Karpas-422 (cell line): ENCODE measurements around the gene ZBTB38. TPM values are rescaled to one million over a fixed set of nuclear protein-coding genes. Genes with fewer than 3 reads are reported as not detected.

Experiments used
- DNase-seq: peaks from one replicate; pipeline ENCODE4 v3.0.0-alpha.2; 2015
- H2AFZ ChIP-seq: fragments of 200-600 bp; sonication (generic); 2 replicates; pipeline ENCODE4 v1.6.1; 2014; ENCODE audit warnings: antibody characterized with exemption, low read length, mixed read lengths
- H3K27ac ChIP-seq: fragments of 200-600 bp; sonication (generic); 2 replicates; pipeline ENCODE4 v1.5.1; 2014; ENCODE audit warnings: mild to moderate bottlenecking, low read length, moderate library complexity
- H3K27me3 ChIP-seq: fragments of 200-600 bp; sonication (generic); 2 replicates; pipeline ENCODE4 v1.6.1; 2014; ENCODE audit warnings: low read length, mixed read lengths
- H3K36me3 ChIP-seq: fragments of 200-600 bp; sonication (generic); 2 replicates; pipeline ENCODE4 v1.6.1; 2014; ENCODE audit warnings: low read length, mixed read lengths; ENCODE audit not compliant: insufficient read depth
- H3K4me1 ChIP-seq: fragments of 200-600 bp; sonication (generic); 2 replicates; pipeline ENCODE4 v1.6.1; 2014; ENCODE audit warnings: mild to moderate bottlenecking, low read length, mixed read lengths
- H3K4me2 ChIP-seq: fragments of 200-600 bp; sonication (generic); 2 replicates; pipeline ENCODE4 v1.6.1; 2014; ENCODE audit warnings: low read length, low read depth, mild to moderate bottlenecking; ENCODE audit not compliant: poor library complexity, severe bottlenecking
- H3K4me3 ChIP-seq: fragments of 200-600 bp; sonication (generic); 2 replicates; pipeline ENCODE4 v1.5.1; 2014; ENCODE audit warnings: mild to moderate bottlenecking, antibody characterized with exemption, low read length, mixed read lengths
- H3K79me2 ChIP-seq: fragments of 200-600 bp; sonication (generic); 2 replicates; pipeline ENCODE4 v1.6.1; 2014; ENCODE audit warnings: mild to moderate bottlenecking, low read length, mixed read lengths
- H3K9ac ChIP-seq: fragments of 200-600 bp; sonication (generic); 2 replicates; pipeline ENCODE4 v1.6.0; 2014; ENCODE audit warnings: low read length
- H3K9me2 ChIP-seq: fragments of 200-600 bp; sonication (generic), shearing (Covaris generic); replicated peaks from 2 replicates; pipeline ENCODE4 v1.6.0; 2014; ENCODE audit warnings: mild to moderate bottlenecking, low read length, moderate library complexity; ENCODE audit not compliant: insufficient read depth
- H3K9me3 ChIP-seq: fragments of 300-700, 200-600 bp; sonication (generic); 2 replicates; pipeline ENCODE4 v1.6.1; 2014; ENCODE audit warnings: low read length, mixed read lengths
- H4K20me1 ChIP-seq: fragments of 200-600 bp; sonication (generic); 2 replicates; pipeline ENCODE4 v1.6.1; 2014; ENCODE audit warnings: mild to moderate bottlenecking, antibody characterized with exemption, low read length, low read depth; ENCODE audit not compliant: insufficient read depth
- total RNA-seq: library from RNA; depleted of rRNA; stranded (reverse); fragments of >200 nt; shearing (Covaris generic); gene quantifications from 2 replicates; pipeline ENCODE4 v1.2.3, GENCODE V29; 2014; ENCODE audit warnings: low replicate concordance

ZBTB38 gene
- total RNA-seq, 1 experiment from 2014 or later: 38.0 TPM

GRCh38 chr3:141388823-141389621 is 20.7 kb downstream of the ZBTB38 start:
- Histone ChIP-seq H3K9me2 (no peaks in the 10 kb centered on the region), H3K4me3 (peak overlapping the region; percentile 28), H3K36me3 (no peaks in the 10 kb centered on the region), H3K4me2 (peak overlapping the region; percentile 71), H2AFZ (peak overlapping the region; percentile 79), H3K9me3 (no peaks in the 10 kb centered on the region), H3K9ac (peak overlapping the region; percentile 20), H3K79me2 (no peaks in the 10 kb centered on the region), H4K20me1 (no peaks in the 10 kb centered on the region), H3K27ac (no peak overlapping the region), H3K27me3 (no peaks in the 10 kb centered on the region), H3K4me1 (peaks cover 47% of the 10 kb centered on the region)
- DNase-seq: no peak

DNA sequence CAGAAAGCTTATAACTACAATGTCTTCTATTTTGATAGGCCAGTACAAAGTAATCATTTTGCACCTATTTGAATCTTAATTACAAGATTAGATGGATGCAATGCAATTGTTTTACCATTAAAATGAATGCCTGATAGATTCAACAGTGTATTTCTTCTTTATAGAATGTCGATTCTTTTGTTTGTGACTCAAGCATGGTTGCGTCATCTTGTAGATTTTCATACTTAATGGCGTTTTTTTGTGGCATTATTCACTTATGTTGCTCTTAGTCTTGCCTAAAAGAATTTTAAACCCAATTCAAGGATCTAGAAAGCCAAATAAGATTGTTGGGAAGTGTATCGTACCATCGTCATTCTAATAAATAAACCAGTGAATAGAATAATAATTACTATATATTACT is 21.4 kb downstream of the ZBTB38 start:
- H3K27ac ChIP-seq: no peak overlapping the region
- H2AFZ ChIP-seq: no peak overlapping the region
- DNase-seq: no peak
- no peak overlapping the region for H3K4me3 ChIP-seq
- no peaks in the 10 kb centered on the region for H3K9me2 ChIP-seq
- H3K9me3 ChIP-seq: no peaks in the 10 kb centered on the region
- H3K79me2 ChIP-seq: no peaks in the 10 kb centered on the region
- H3K9ac ChIP-seq: no peak overlapping the region
- H3K36me3 ChIP-seq: no peaks in the 10 kb centered on the region
- H4K20me1 ChIP-seq: no peaks in the 10 kb centered on the region
- peaks cover 41% of the 10 kb centered on the region for H3K4me1 ChIP-seq
- no peak overlapping the region for H3K4me2 ChIP-seq
- no peaks in the 10 kb centered on the region for H3K27me3 ChIP-seq

- no peaks in the 10 kb centered on the region for H4K20me1 ChIP-seq
- no peak overlapping the region for H3K4me2 ChIP-seq
- no peaks in the 10 kb centered on the region for H3K9me3 ChIP-seq
- no peak overlapping the region for H2AFZ ChIP-seq
- H3K4me3 ChIP-seq: no peak overlapping the region
- no peak overlapping the region for H3K27ac ChIP-seq
- H3K9me2 ChIP-seq: no peaks in the 10 kb centered on the region
- peaks cover 33% of the 10 kb centered on the region for H3K4me1 ChIP-seq
- no peak for DNase-seq
- no peaks in the 10 kb centered on the region for H3K27me3 ChIP-seq
- no peaks in the 10 kb centered on the region for H3K79me2 ChIP-seq
- no peaks in the 10 kb centered on the region for H3K36me3 ChIP-seq
- H3K9ac ChIP-seq: no peak overlapping the region
Observed at GRCh38 chr3:141390747-141391146, 22.4 kb downstream of the ZBTB38 start.

DNA sequence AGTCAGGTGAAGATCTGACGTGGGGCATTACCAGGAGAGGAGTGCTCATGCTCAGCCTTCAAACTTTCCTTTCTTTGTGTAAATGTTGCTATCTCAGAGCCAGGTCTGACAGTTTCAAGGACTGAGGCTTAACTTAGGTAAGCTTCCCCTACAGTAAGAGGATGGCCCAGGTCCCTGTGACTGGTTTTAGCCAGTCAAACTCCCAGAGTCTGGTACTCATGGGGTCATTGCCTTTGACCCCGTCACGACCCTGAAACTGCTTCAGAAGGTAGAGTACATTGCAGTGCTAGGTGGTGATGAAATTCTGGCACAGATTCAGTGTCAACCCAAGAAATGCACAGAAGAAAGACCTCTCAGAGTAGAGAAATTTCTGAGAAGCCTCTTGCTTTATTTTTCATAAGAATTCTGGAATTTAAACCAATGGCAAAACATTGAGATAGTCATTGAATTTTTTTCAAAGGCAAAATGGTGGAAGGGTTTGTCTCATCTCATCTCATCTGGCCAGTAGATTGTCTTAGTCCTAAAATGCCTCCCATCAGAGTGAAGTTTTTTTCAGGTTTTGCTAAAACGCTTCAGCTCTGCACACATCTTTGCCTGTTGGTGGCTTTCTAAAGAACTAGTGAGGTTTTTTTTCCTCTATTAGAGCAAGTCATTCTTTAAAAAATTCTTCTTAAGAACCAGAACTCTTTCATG is 23.1 kb downstream of the ZBTB38 start:
- no peaks in the 10 kb centered on the region for H3K27me3 ChIP-seq
- no peaks in the 10 kb centered on the region for H3K9me3 ChIP-seq
- H3K9ac ChIP-seq: no peak overlapping the region
- H4K20me1 ChIP-seq: no peaks in the 10 kb centered on the region
- no peak overlapping the region for H3K27ac ChIP-seq
- H3K79me2 ChIP-seq: no peaks in the 10 kb centered on the region
- peaks cover 26% of the 10 kb centered on the region for H3K4me1 ChIP-seq
- no peaks in the 10 kb centered on the region for H3K9me2 ChIP-seq
- no peak for DNase-seq
- no peak overlapping the region for H2AFZ ChIP-seq
- no peak overlapping the region for H3K4me3 ChIP-seq
- no peak overlapping the region for H3K4me2 ChIP-seq
- H3K36me3 ChIP-seq: no peaks in the 10 kb centered on the region

- H3K9me3 ChIP-seq: peaks cover under 1% of the 10 kb centered on the region; the same call in 1 of the 2 replicates
- no peak overlapping the region for H3K4me2 ChIP-seq
- no peaks in the 10 kb centered on the region for H4K20me1 ChIP-seq
- no peak overlapping the region for H3K9ac ChIP-seq
- no peak overlapping the region for H3K4me3 ChIP-seq
- H3K9me2 ChIP-seq: no peaks in the 10 kb centered on the region
- no peak for DNase-seq
- H3K36me3 ChIP-seq: no peaks in the 10 kb centered on the region
- H3K27ac ChIP-seq: no peak overlapping the region
- H2AFZ ChIP-seq: no peak overlapping the region
- no peaks in the 10 kb centered on the region for H3K79me2 ChIP-seq
- no peaks in the 10 kb centered on the region for H3K27me3 ChIP-seq
- H3K4me1 ChIP-seq: peaks cover 21% of the 10 kb centered on the region
Observed at GRCh38 chr3:141391991-141392316, 23.6 kb downstream of the ZBTB38 start.

- H3K4me3 ChIP-seq: no peak overlapping the region
- H3K79me2 ChIP-seq: no peaks in the 10 kb centered on the region
- H3K9me3 ChIP-seq: peaks cover 3% of the 10 kb centered on the region; the same call in 1 of the 2 replicates
- no peaks in the 10 kb centered on the region for H3K36me3 ChIP-seq
- H3K27ac ChIP-seq: no peak overlapping the region
- no peak overlapping the region for H3K4me2 ChIP-seq
- no peaks in the 10 kb centered on the region for H4K20me1 ChIP-seq
- no peaks in the 10 kb centered on the region for H3K9me2 ChIP-seq
- H3K4me1 ChIP-seq: peaks cover 17% of the 10 kb centered on the region
- H3K9ac ChIP-seq: no peak overlapping the region
- H3K27me3 ChIP-seq: no peaks in the 10 kb centered on the region
- no peak overlapping the region for H2AFZ ChIP-seq
- no peak for DNase-seq
Observed at GRCh38 chr3:141392416-141392815, 24.1 kb downstream of the ZBTB38 start.

GRCh38 chr3:141392897-141393734 is 24.8 kb downstream of the ZBTB38 start:
- Histone ChIP-seq H3K9me2 (no peaks in the 10 kb centered on the region), H3K4me2 (no peak overlapping the region), H3K27ac (no peak overlapping the region), H2AFZ (no peak overlapping the region), H3K4me1 (peaks cover 10% of the 10 kb centered on the region), H3K9me3 (peaks cover 3% of the 10 kb centered on the region; the same call in 1 of the 2 replicates), H3K9ac (no peak overlapping the region), H4K20me1 (no peaks in the 10 kb centered on the region), H3K27me3 (no peaks in the 10 kb centered on the region), H3K4me3 (no peak overlapping the region), H3K79me2 (no peaks in the 10 kb centered on the region), H3K36me3 (no peaks in the 10 kb centered on the region)
- DNase-seq: no peak

- Histone ChIP-seq H3K9me2 (no peaks in the 10 kb centered on the region), H3K4me1 (peaks cover 4% of the 10 kb centered on the region), H4K20me1 (no peaks in the 10 kb centered on the region), H3K27me3 (no peaks in the 10 kb centered on the region), H3K9ac (no peak overlapping the region), H3K9me3 (peaks cover 3% of the 10 kb centered on the region; the same call in 1 of the 2 replicates), H3K27ac (no peak overlapping the region), H3K79me2 (no peaks in the 10 kb centered on the region), H3K4me3 (no peak overlapping the region), H2AFZ (no peak overlapping the region), H3K4me2 (no peak overlapping the region), H3K36me3 (no peaks in the 10 kb centered on the region)
- DNase-seq: no peak
Observed at GRCh38 chr3:141393735-141394076, 25.4 kb downstream of the ZBTB38 start.
